ENCODE results near the gene AKT2. TPM values are rescaled to one million over a fixed set of nuclear protein-coding genes. Genes with fewer than 3 reads are reported as not detected.
A peak's percentile ranks its signal among the peaks of the same experiment; 100 is the strongest.

The AKT2 gene
- total RNA-seq, 1 donor from 2014 or later, result 107 TPM

- peaks cover 18% of the 10 kb centered on the region for H3K4me1 ChIP-seq
- H3K9me3 ChIP-seq (replicated peaks), result no peaks in the 10 kb centered on the region
- TF ChIP-seq CTCF (IDR thresholded peaks at IDR 0.05; ENCODE audit: borderline replicate concordance), result no peak
- intact Hi-C loops (cut with micrococcal nuclease), result no loop called here
- H3K4me3 ChIP-seq, result no peak overlapping the region
- H3K36me3 ChIP-seq, result peaks cover 59% of the 10 kb centered on the region
- DNase-seq, result no peak
- no peak overlapping the region for H3K27ac ChIP-seq (replicated peaks)
- no peaks in the 10 kb centered on the region for H3K27me3 ChIP-seq (ENCODE audit: low read depth)
These were observed 51.2 kb downstream of the AKT2 start for GRCh38 chr19:40233811-40234389.

- DNase-seq, result no peak
- H3K27me3 ChIP-seq (ENCODE audit: low read depth), result no peaks in the 10 kb centered on the region
- intact Hi-C loops (cut with micrococcal nuclease), result no loop called here
- peaks cover 20% of the 10 kb centered on the region for H3K4me1 ChIP-seq
- H3K9me3 ChIP-seq (replicated peaks), result no peaks in the 10 kb centered on the region
- H3K27ac ChIP-seq (replicated peaks), result no peak overlapping the region
- H3K36me3 ChIP-seq, result peaks cover 52% of the 10 kb centered on the region
- no peak for TF ChIP-seq CTCF (IDR thresholded peaks at IDR 0.05; ENCODE audit: borderline replicate concordance)
- no peak overlapping the region for H3K4me3 ChIP-seq
These were observed 52.0 kb downstream of the AKT2 start for GRCh38 chr19:40232949-40233810.

GRCh38 chr19:40232479-40232878, 52.7 kb downstream of the AKT2 start:
- no peak overlapping the region for H3K27ac ChIP-seq (replicated peaks)
- H3K4me3 ChIP-seq, result no peak overlapping the region
- DNase-seq, result no peak
- no peaks in the 10 kb centered on the region for H3K27me3 ChIP-seq (ENCODE audit: low read depth)
- no peaks in the 10 kb centered on the region for H3K9me3 ChIP-seq (replicated peaks)
- no peak for TF ChIP-seq CTCF (IDR thresholded peaks at IDR 0.05; ENCODE audit: borderline replicate concordance)
- H3K36me3 ChIP-seq, result peaks cover 45% of the 10 kb centered on the region
- peaks cover 23% of the 10 kb centered on the region for H3K4me1 ChIP-seq
- intact Hi-C loops (cut with micrococcal nuclease), result no loop called here

- intact Hi-C loops (cut with micrococcal nuclease), result no loop called here
- H3K27ac ChIP-seq (replicated peaks), result peak overlapping the region; percentile 65
- no peak for TF ChIP-seq CTCF (IDR thresholded peaks at IDR 0.05; ENCODE audit: borderline replicate concordance)
These were observed 53.4 kb downstream of the AKT2 start for GRCh38 chr19:40231544-40232424.

GRCh38 chr19:40231057-40231456, 54.1 kb downstream of the AKT2 start:
- H3K36me3 ChIP-seq, result peaks cover 31% of the 10 kb centered on the region
- no peak overlapping the region for H3K4me3 ChIP-seq
- DNase-seq, result no peak
- TF ChIP-seq CTCF (IDR thresholded peaks at IDR 0.05; ENCODE audit: borderline replicate concordance), result no peak
- H3K4me1 ChIP-seq, result peaks cover 31% of the 10 kb centered on the region
- peaks cover 7% of the 10 kb centered on the region for H3K27me3 ChIP-seq (ENCODE audit: low read depth)
- intact Hi-C loops (cut with micrococcal nuclease), result no loop called here
- no peaks in the 10 kb centered on the region for H3K9me3 ChIP-seq (replicated peaks)
- H3K27ac ChIP-seq (replicated peaks), result peak overlapping the region; percentile 65

More at GRCh38 chr19:40231544-40232424, 53.4 kb downstream of the AKT2 start:
- H3K4me3 ChIP-seq, result no peak overlapping the region
- no peaks in the 10 kb centered on the region for H3K27me3 ChIP-seq (ENCODE audit: low read depth)
- H3K36me3 ChIP-seq, result peaks cover 38% of the 10 kb centered on the region
- no peaks in the 10 kb centered on the region for H3K9me3 ChIP-seq (replicated peaks)
- peak; percentile 44 for DNase-seq
- peaks cover 24% of the 10 kb centered on the region for H3K4me1 ChIP-seq

Measured in left ventricle myocardium inferior (tissue), 1 donor.